IPS DF 19.7 (cell line): Measurements from ENCODE around the gene YJU2.
"Not testable (repeated sequence)": the region's sequence is repeated elsewhere in the genome, so short reads cannot be mapped to it uniquely, and the experiment has no call there.

Experiments used
- DNase-seq: peaks from one replicate; pipeline ENCODE4 v3.0.0-alpha.2; 2013; ENCODE audit warnings: low read depth, low spot score

The YJU2 gene

GRCh38 chr19:4228765-4229178 lies 18.1 kb upstream of the YJU2 start:
- no peak for DNase-seq

- no peak for DNase-seq
Observed at GRCh38 chr19:4229179-4229931, 17.5 kb upstream of the YJU2 start, which contains the start of gene EBI3. EBI3 (plus strand) TSS chr19:4229523; CDS start chr19:4229551, 28 bp downstream.

DNA sequence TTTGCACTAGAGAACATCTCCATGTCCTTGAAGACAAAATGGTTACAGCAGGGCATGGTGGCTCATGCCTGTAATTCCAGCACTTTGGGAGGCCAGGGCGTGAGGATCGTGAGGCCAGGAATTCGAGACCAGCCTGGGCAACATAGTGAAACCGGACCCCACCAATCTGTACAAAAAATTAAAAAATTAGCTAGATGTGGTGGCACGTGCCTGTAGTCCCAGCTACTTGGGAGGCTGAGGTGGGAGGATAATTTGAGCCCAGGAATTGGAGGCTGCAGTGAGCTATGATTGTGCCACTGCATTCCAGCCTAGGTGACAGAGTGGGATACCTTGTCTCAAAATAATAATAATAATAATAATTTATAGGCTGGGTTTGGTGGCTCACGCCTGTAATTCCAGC lies 16.6 kb upstream of the YJU2 start:
- DNase-seq = not testable (repeated sequence)

DNA sequence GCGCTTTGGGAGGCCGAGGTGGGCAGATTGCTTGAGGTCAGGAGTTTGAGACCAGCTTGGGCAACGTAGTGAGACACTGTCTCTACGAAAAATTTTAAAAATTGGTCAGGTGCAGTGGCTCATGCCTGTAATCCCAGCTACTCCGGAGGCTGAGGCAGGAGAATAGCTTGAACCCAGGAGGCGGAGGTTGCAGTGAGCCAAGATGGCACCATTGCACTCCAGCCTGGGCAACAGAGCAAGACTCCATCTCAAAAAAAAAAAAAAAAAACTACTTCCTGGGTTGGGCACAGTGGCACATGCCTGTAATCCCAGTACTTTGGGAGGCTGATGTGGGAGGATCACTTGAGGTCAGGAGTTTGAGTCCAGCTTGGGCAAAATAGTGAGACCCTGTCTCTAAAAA lies 15.4 kb upstream of the YJU2 start:
- not testable (repeated sequence) for DNase-seq

DNA sequence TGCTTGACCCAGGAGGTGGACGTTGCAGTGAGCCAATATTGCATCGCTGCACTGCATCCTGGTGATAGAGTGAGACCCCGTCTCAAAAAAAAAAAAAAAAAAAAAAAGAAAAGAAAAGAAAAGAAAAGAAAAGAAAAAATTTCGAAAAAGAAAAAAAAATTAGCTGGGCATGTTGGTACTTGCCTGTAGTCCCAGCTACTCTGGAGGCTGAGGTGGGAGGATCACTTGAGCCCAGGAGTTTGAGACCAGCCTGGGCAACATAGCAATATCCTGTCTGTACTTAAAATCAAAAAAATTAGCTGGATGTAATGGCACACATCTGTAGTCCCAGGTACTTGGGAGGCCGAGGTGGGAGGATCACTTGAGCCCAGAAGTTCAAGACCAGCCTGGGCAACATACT lies 14.7 kb upstream of the YJU2 start:
- not testable (repeated sequence) for DNase-seq

DNA sequence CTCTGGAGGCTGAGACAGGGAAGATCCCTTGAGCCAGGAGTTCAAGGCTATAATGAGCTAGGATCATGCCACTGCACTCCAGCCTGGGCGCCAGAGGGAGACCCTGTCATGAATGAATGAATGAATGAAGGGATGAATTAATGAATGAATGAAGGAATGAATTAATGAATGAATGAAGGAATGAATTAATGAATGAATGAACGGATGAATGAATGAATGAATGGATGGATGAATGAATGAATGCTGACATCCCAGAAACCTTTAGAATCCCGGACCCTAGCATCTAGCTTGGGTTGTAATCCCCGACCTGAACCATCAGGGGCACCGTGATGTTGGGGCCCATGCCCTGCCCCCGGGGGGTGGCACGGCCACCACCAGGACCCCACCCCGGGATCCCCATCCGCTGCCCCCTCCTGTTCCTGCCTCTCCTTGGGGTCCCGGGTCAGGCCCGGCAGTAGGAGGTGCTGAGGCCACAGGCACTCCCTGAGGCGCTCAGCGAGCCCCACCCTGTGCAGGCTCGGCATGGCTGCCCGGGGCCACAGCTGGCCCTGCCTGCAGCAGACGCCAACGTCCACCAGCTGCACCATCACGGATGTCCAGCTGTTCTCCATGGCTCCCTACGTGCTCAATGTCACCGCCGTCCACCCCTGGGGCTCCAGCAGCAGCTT lies 14.1 kb upstream of the YJU2 start:
- no peak for DNase-seq

GRCh38 chr19:4233282-4233853 lies 13.5 kb upstream of the YJU2 start:
- no peak for DNase-seq

DNA sequence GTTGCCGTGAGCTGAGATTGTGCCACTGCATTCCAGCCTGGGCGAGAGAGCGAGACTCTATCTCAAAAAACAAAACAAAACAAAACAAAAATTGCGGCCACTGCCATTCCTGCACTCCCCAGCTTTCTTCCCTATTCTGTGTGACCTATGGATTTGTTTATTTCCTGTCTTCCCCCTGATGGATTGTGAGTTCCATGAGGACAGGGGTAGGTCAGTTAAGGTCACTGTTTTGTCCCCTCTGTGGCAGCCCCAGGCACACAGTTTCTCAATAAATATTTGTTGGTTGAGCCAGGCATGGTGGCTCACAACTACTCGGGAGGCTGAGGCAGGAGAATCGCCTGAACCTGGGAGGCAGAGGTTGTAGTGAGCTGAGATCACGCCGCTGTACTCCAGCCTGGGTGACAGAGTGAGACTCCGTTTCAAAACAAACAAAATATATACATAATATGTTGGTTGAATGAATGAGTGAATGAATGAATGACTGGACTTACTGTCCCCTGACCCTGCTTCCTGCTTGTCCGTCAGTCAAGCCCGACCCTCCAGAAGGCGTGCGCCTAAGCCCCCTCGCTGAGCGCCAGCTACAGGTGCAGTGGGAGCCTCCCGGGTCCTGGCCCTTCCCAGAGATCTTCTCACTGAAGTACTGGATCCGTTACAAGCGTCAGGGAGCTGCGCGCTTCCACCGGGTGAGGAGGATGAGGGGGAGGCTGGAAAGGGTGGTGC lies 12.6 kb upstream of the YJU2 start:
- DNase-seq = no peak

GRCh38 chr19:4234862-4235201 lies 12.0 kb upstream of the YJU2 start:
- no peak for DNase-seq

GRCh38 chr19:4237510-4237909 lies 9.4 kb upstream of the YJU2 start:
- not testable (repeated sequence) for DNase-seq

DNA sequence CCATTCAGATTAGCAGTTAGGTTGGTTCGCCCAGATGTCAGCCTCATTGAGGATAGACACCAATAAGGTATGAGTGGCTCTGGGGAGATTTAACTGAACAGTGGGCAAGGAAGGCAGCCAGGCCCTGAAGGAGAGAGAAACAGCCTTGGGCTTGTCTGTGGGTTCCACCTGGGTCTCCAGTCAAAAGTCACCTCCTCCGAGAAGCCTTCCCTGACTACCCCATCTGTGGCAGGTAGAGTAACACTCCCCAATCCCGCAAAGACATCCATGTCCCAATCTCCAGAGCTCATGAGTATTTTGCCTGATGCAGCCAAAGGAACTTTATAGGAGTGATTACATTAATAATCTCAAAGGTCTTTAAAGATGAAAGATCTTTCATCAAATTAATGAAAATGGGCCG lies 8.0 kb upstream of the YJU2 start:
- no peak for DNase-seq

- no peak for DNase-seq
Observed at GRCh38 chr19:4241824-4242430, 5.0 kb upstream of the YJU2 start.

DNA sequence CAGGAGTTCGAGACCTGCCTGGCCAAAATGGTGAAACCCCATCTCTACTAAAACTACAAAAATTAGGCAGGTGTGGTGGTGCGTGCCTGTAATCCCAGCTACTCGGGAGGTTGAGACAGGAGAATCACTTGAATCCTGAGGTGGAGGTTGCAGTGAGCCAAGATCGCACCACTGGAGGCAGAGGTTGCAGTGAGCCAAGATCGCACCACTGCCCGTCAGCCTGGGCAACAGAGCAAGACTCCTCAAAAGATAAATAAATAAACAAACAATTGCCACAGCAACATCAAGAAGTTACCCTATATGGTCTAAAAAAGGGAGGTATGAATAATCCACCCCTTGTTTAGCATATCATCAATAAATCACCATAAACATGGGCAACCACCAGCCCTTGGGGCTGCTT lies 942 bp upstream of the YJU2 start:
- DNase-seq = not testable (repeated sequence)

- DNase-seq = no peak
Observed at GRCh38 chr19:4256563-4256962, 9.7 kb downstream of the YJU2 start.

- DNase-seq = no peak
Observed at GRCh38 chr19:4257025-4257424, 10.1 kb downstream of the YJU2 start.

- no peak for DNase-seq
Observed at GRCh38 chr19:4258181-4258580, 11.3 kb downstream of the YJU2 start.

DNA sequence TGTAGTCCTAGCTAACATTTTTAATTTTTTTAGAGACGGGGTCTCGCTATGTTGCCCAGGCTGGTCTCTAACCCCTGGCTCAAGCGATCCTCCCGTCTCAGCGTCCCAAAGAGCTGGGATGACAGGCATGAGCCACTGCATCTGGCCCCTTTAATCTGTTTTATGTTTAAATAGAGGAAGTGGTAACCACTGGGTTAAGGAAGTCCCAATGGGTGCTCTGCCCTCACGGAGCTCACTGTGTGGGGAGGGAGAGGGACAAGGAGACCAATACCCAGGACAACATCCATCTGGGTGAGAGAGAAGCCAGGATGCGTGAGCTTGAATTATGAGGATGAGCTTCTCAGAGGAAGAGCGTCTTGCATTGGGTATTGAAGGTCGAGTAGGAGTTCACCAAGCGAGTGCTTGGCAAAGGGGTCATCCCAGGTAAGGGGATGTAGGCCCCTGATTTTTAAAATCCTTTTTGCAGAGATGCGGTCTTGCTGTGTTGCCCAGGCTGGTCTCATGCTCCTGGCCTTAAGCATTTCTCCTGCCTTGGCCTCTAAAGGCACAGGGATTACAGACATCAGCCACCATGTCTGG lies 13.8 kb downstream of the YJU2 start:
- no peak for DNase-seq

DNA sequence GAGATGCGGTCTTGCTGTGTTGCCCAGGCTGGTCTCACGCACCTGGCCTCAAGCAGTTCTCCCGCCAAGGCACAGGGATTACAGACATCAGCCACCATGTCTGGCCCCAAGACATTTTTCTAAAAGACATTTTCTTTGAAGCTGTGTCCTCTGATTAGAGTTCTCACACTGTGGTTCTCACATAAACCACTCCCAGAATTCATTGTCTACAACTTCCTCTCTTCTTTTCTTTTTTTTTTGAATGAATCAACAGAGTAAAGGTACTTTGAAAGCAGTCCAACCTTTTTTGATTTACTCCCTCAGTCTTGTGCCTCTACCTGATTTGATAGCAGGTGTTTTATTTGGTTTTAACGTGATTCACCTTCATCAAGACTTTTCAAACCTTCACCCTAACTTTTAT lies 17.9 kb downstream of the YJU2 start:
- no peak for DNase-seq

DNA sequence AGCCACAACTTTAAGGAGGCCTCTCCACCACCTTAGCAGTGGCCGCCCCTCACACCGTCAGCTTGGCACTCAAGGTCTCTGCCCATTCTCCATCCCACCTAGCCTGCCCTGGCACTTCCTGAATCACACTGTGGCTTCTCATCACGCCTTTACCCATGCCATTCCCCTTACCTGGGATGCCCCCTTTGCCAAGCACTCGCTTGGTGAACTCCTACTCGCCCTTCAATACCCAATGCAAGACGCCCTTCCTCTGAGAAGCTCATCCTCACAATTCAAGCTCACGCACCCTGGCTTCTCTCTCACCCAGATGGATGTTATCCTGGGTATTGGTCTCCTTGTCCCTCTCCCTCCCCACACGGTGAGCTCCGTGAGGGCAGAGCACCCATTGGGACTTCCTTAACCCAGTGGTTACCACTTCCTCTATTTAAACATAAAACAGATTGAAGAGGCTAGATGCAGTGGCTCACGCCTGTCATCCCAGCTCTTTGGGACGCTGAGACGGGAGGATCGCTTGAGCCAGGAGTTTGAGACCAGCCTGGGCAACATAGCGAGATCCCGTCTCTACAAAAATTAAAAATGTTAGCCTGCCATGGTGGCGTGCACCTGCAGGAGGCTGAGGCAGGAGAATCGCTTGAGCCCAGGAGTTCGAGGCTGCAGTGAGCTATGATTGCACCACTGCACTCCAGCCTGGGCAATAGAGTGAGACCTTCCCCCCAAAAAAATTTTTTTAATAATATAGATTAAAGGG lies 19.5 kb downstream of the YJU2 start:
- no peak for DNase-seq

- DNase-seq = peak; percentile 69
Observed at GRCh38 chr19:4267101-4267900, 20.4 kb downstream of the YJU2 start.
